Endothelial cell of umbilical vein (primary cell): Measurements from ENCODE around the gene PLBD2. TPM values are rescaled to one million over a fixed set of nuclear protein-coding genes. Genes with fewer than 3 reads are reported as not detected.

Experiments used
- BruUV-seq: library from RNA; stranded (reverse); fragments of 400-500 nt; replicated peaks from 2 replicates; lab custom pipeline; 2021; lab: Mats Ljungman, UMichigan
- CTCF ChIA-PET: fragments of 300-600, 350-600 bp; sonication (Branson Sonifier 250); formaldehyde crosslinking; loops from one replicate; lab custom pipeline; 2021; ENCODE audit warnings: antibody characterized with exemption, inconsistent platforms; lab: Charles Lee
- POLR2A ChIA-PET: fragments of 300-600, 350-600 bp; sonication (Branson Sonifier 250); formaldehyde crosslinking; loops from one replicate; lab custom pipeline; 2021; ENCODE audit warnings: antibody characterized with exemption, inconsistent platforms; lab: Charles Lee
- DNase-seq: peaks from one replicate; pipeline ENCODE4 v3.0.0-alpha.2; 2011; ENCODE audit warnings: low read depth, low spot score
- FAIRE-seq: peaks from 2 replicates; lab custom pipeline; 2011; peaks lifted over from hg19 to GRCh38; lab: Jason Lieb, UNC
- H2AFZ ChIP-seq: 2 replicates; pipeline ENCODE4 v1.6.0; 2012; ENCODE audit warnings: low read depth, low read length, control low read depth, inconsistent platforms
- H3K27ac ChIP-seq: 2 replicates; pipeline ENCODE4 v1.5.1; 2011; ENCODE audit warnings: low read depth, mild to moderate bottlenecking, control low read depth, low read length, moderate library complexity; ENCODE audit not compliant: insufficient read depth
- H3K27me3 ChIP-seq, 2 experiments: 2 replicates each; pipeline versions ENCODE4 v1.6.0 to v1.6.1; 2011; ENCODE audit warnings: low read length in 2 of 2, mixed read lengths in 1 of 2; ENCODE audit not compliant: control insufficient read depth in 2 of 2, insufficient read depth in 2 of 2
- H3K36me3 ChIP-seq, 2 experiments: 2 replicates in 1 of 2; 3 replicates in 1 of 2; pipeline ENCODE4 v1.5.1; 2011; ENCODE audit warnings: low read length in 2 of 2, mild to moderate bottlenecking in 1 of 2, moderate library complexity in 1 of 2; ENCODE audit not compliant: control insufficient read depth in 2 of 2, insufficient read depth in 2 of 2; ENCODE audit errors: extremely low read depth in 1 of 2
- H3K4me1 ChIP-seq: 3 replicates; pipeline ENCODE4 v1.5.1; 2011; ENCODE audit warnings: mild to moderate bottlenecking, low read length; ENCODE audit not compliant: control insufficient read depth, insufficient read depth; ENCODE audit errors: extremely low read depth
- H3K4me2 ChIP-seq: 2 replicates; pipeline ENCODE4 v1.6.1; 2011; ENCODE audit warnings: low read length, control low read depth, mixed read lengths; ENCODE audit not compliant: insufficient read depth
- H3K4me3 ChIP-seq, 3 experiments: fragments of 200-600 bp in 1 of 3; sonication (generic), shearing (Covaris generic) in 1 of 3; replicated peaks in 1 of 3; 2 replicates each; pipeline ENCODE4 v1.5.1; 2011 to 2016; ENCODE audit warnings: control low read depth in 3 of 3, low read length in 3 of 3, mild to moderate bottlenecking in 2 of 3, inconsistent platforms in 1 of 3, low read depth in 1 of 3, moderate library complexity in 1 of 3; ENCODE audit not compliant: insufficient read depth in 1 of 3
- H3K79me2 ChIP-seq: 2 replicates; pipeline ENCODE4 v1.6.0; 2012; ENCODE audit warnings: low read length, inconsistent platforms; ENCODE audit not compliant: control insufficient read depth, insufficient read depth
- H3K9ac ChIP-seq: replicated peaks from 2 replicates; pipeline ENCODE3; 2011; ENCODE audit warnings: low read length, control low read depth; ENCODE audit not compliant: insufficient read depth; ENCODE audit errors: extremely low read depth
- H3K9me1 ChIP-seq: replicated peaks from 3 replicates; pipeline ENCODE4 v1.6.0; 2011; ENCODE audit warnings: mild to moderate bottlenecking, low read length; ENCODE audit not compliant: control insufficient read depth, insufficient read depth; ENCODE audit errors: extremely low read depth
- H3K9me3 ChIP-seq: replicated peaks from 2 replicates; pipeline ENCODE4 v1.5.1; 2012; ENCODE audit warnings: low read length, inconsistent platforms; ENCODE audit not compliant: control insufficient read depth, insufficient read depth
- H4K20me1 ChIP-seq: replicated peaks from 2 replicates; pipeline ENCODE3; 2011; ENCODE audit warnings: mild to moderate bottlenecking, low read length; ENCODE audit not compliant: control insufficient read depth, insufficient read depth; ENCODE audit errors: extremely low read depth
- CTCF ChIP-seq, 2 donors: IDR thresholded peaks; 1 replicate in 1 of 2; 2 replicates in 1 of 2; pipeline ENCODE4 v1.5.1; 2011; ENCODE audit warnings: low read length in 2 of 2, mild to moderate bottlenecking in 2 of 2, moderate library complexity in 2 of 2, control low read depth in 1 of 2, inconsistent platforms in 1 of 2, low read depth in 1 of 2; ENCODE audit not compliant: insufficient read depth in 1 of 2; ENCODE audit errors: extremely low read depth in 1 of 2
- EZH2 ChIP-seq: IDR thresholded peaks from 2 replicates; pipeline ENCODE4 v1.6.1; 2012; ENCODE audit warnings: borderline replicate concordance, low read depth, mild to moderate bottlenecking, moderate library complexity, low read length, inconsistent platforms; ENCODE audit not compliant: severe bottlenecking
- FOS ChIP-seq: IDR thresholded peaks from 2 replicates; pipeline ENCODE4 v1.6.1; 2011; ENCODE audit warnings: mild to moderate bottlenecking, low read length, moderate library complexity, borderline replicate concordance; ENCODE audit not compliant: insufficient read depth
- GATA2 ChIP-seq: IDR thresholded peaks from 2 replicates; pipeline ENCODE4 v1.7.0; 2011; ENCODE audit warnings: low read depth, mild to moderate bottlenecking, moderate library complexity, mixed read lengths, low read length; ENCODE audit not compliant: insufficient read length, insufficient read depth
- JUN ChIP-seq: IDR thresholded peaks from 2 replicates; pipeline ENCODE4 v1.6.1; 2011; ENCODE audit warnings: borderline replicate concordance, low read depth; ENCODE audit not compliant: insufficient read length, insufficient read depth
- MAX ChIP-seq: IDR thresholded peaks from 2 replicates; pipeline ENCODE4 v1.6.1; 2011; ENCODE audit not compliant: insufficient read depth, insufficient read length
- MYC ChIP-seq: IDR thresholded peaks from one replicate; pipeline ENCODE4 v1.6.1; 2011; ENCODE audit warnings: mild to moderate bottlenecking, low read depth, low read length
- POLR2A ChIP-seq: IDR thresholded peaks from 2 replicates; pipeline ENCODE4 v1.6.1; 2012; ENCODE audit warnings: low read depth, mild to moderate bottlenecking, control low read depth, low read length
- POLR2AphosphoS5 ChIP-seq: IDR thresholded peaks from 2 replicates; pipeline ENCODE4 v1.6.1; 2012; ENCODE audit warnings: low read depth, mild to moderate bottlenecking, control low read depth, low read length, moderate library complexity; ENCODE audit not compliant: insufficient read depth
- dilution Hi-C: fragments of 300-500 bp; cut with MboI; formaldehyde crosslinking; loops from one replicate; pipeline ENCODE4 v1.15.0; 2019; ENCODE audit warnings: low sequenced_read_pairs; ENCODE audit not compliant: extremely low pct_ligation_motif_present
- intact Hi-C: fragments of 100-400 bp; cut with micrococcal nuclease; formaldehyde crosslinking; loops from one replicate; pipeline ENCODE4 v1.10.0; 2022
- polyA plus RNA-seq, 4 experiments: library from polyadenylated mRNA; depleted of rRNA in 3 of 4; stranded (reverse) in 3 of 4; unstranded in 1 of 4; fragments of >200 nt; gene quantifications; 2 replicates each; pipeline versions ENCODE4 v1.2.1 to v1.2.3, GENCODE V29; 2011 to 2012; ENCODE audit warnings: missing spikeins in 1 of 4
- total RNA-seq: library from RNA; stranded (reverse); gene quantifications from 2 replicates; pipeline ENCODE4 v1.2.3, GENCODE V29; 2021

The PLBD2 gene
- total and polyA plus RNA-seq, 2 donors (not counting 3 experiments of a cell fraction or from before 2014, with no cell fraction given): 24.4 to 46.8 TPM

GRCh38 chr12:113330505-113330904 lies 27.9 kb upstream of the PLBD2 start:
- Histone ChIP-seq H3K36me3 (no peaks in the 10 kb centered on the region), H3K27me3 (no peaks in the 10 kb centered on the region), H4K20me1 (no peaks in the 10 kb centered on the region), H3K9me3 (no peaks in the 10 kb centered on the region), H3K4me3 (no peak overlapping the region), H2AFZ (no peak overlapping the region), H3K4me1 (peaks cover 25% of the 10 kb centered on the region), H3K9me1 (no peaks in the 10 kb centered on the region), H3K79me2 (peaks cover 6% of the 10 kb centered on the region), H3K4me2 (no peak overlapping the region), H3K9ac (no peak overlapping the region), H3K27ac (no peak overlapping the region)
- FAIRE-seq (no peak), DNase-seq (no peak)
- dilution Hi-C loops: no loop called here
- BruUV-seq: no TSS peak
- intact Hi-C loops: loop anchor here (10.0 kb wide), 1 partner anchor 106 kb away; the partner anchor contains the start of gene TPCN1
- ChIA-PET CTCF (no interaction called here), POLR2A (no interaction called here)
- TF ChIP-seq JUN (no peak), POLR2AphosphoS5 (no peak), CTCF (IDR thresholded peaks at IDR 0.05; ENCODE audit: extremely low read depth in 1 of 2, insufficient read depth in 1 of 2, low read depth in 1 of 2, low read length in 2 of 2) (no peak), POLR2A (no peak), MYC (no peak), FOS (no peak), EZH2 (no peak), GATA2 (no peak), MAX (no peak)
